ENCODE measurements around the gene CCDC74A.
A peak's percentile ranks its signal among the peaks of the same experiment; 100 is the strongest.
"Not testable (repeated sequence)": the region's sequence is repeated elsewhere in the genome, so short reads cannot be mapped to it uniquely, and the experiment has no call there.

The CCDC74A gene

GRCh38 chr2:131527131-131528001 is at the start of gene CCDC74A:
TSS of gene CCDC74A (plus strand) at chr2:131527888. CDS start at chr2:131527971, 83 bp downstream.
- DNase-seq (ENCODE audit: low read depth): peak; percentile 68

GRCh38 chr2:131478074-131478849 is 49.4 kb upstream of the CCDC74A start:
- DNase-seq (ENCODE audit: low read depth): not testable (repeated sequence)

GRCh38 chr2:131478850-131479461 is 48.7 kb upstream of the CCDC74A start:
- DNase-seq (ENCODE audit: low read depth): not testable (repeated sequence)

GRCh38 chr2:131480351-131480750 is 47.3 kb upstream of the CCDC74A start:
- not testable (repeated sequence) for DNase-seq (ENCODE audit: low read depth)

GRCh38 chr2:131482506-131483155 is 45.1 kb upstream of the CCDC74A start:
- not testable (repeated sequence) for DNase-seq (ENCODE audit: low read depth)

- DNase-seq (ENCODE audit: low read depth): not testable (repeated sequence)
Measured at GRCh38 chr2:131483981-131484820, 43.5 kb upstream of the CCDC74A start.

- not testable (repeated sequence) for DNase-seq (ENCODE audit: low read depth)
Measured at GRCh38 chr2:131484906-131485460, 42.7 kb upstream of the CCDC74A start.

GRCh38 chr2:131486201-131486902 is 41.3 kb upstream of the CCDC74A start:
- DNase-seq (ENCODE audit: low read depth): not testable (repeated sequence)

- no peak for DNase-seq (ENCODE audit: low read depth)
Measured at GRCh38 chr2:131488306-131489205, 39.1 kb upstream of the CCDC74A start.

- DNase-seq (ENCODE audit: low read depth): not testable (repeated sequence)
Measured at GRCh38 chr2:131490616-131491468, 36.8 kb upstream of the CCDC74A start.

- not testable (repeated sequence) for DNase-seq (ENCODE audit: low read depth)
Measured at GRCh38 chr2:131491469-131491836, 36.2 kb upstream of the CCDC74A start.

- DNase-seq (ENCODE audit: low read depth): not testable (repeated sequence)
Measured at GRCh38 chr2:131492015-131492417, 35.7 kb upstream of the CCDC74A start, which contains the start of gene MZT2A. TSS of gene MZT2A (minus strand) at chr2:131492397. CDS start at chr2:131492376, 21 bp downstream.

- peak; percentile 83 for DNase-seq (ENCODE audit: low read depth)
Measured at GRCh38 chr2:131492418-131493198, 35.1 kb upstream of the CCDC74A start.

GRCh38 chr2:131493199-131493968 is 34.3 kb upstream of the CCDC74A start:
- DNase-seq (ENCODE audit: low read depth): no peak

- not testable (repeated sequence) for DNase-seq (ENCODE audit: low read depth)
Measured at GRCh38 chr2:131495506-131495905, 32.2 kb upstream of the CCDC74A start.

GRCh38 chr2:131498321-131498973 is 29.2 kb upstream of the CCDC74A start:
- DNase-seq (ENCODE audit: low read depth): not testable (repeated sequence)

All from stimulated activated CD8-positive, alpha-beta memory T cell treated with anti-CD3 and anti-CD28 coated beads, Interleukin-12 subunit alpha, Interleukin-12 subunit beta, amount 100 ng/mL, for 4 hours (primary cell).